HG03066 (cell line): ENCODE results near the gene LY6G6C.

ENCODE experiments used
- ATAC-seq: cut with Tn5 transposase; IDR thresholded peaks from one replicate; pipeline ENCODE4 v1.9.1; 2021; ENCODE audit warnings: low read depth; ENCODE audit not compliant: unreplicated experiment

The LY6G6C gene

DNA sequence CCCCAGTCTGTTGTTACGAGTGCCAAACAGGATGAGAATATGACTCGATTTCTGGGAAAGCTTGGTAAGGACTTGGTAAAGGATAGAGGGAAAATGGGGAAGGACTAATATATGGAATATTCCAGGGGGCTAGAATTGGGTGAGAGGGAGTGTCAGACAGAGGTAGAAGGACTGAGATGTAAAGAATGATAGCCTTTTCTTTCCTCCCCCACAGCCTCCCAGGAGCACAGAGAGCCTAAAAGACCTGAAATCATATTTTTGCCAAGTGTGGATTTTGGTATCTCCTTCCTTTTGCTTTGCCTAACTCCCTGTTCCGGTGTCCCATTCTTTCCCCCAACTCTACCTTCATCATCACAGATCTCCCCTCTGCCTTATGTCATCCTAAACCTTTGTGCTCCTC is 21.3 kb upstream of the LY6G6C start:
- no peak for ATAC-seq

DNA sequence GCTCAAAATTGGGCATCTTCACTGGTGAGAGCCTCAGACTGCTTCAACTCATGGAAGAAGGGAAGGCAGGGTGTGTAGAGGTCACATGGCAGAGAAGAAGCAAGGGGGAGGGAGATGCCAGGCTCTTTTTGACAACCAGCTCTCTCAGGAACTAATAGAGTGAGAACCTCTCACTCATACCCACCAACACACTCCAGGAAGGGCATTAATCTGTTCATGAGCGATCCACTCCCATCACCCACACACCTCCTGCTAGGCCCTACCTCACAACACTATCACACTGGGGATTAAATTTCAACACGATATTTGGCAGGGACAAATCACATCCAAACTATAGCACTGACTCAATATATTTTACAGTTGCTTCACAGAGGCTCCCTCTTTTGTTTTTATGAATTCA is 20.3 kb upstream of the LY6G6C start:
- ATAC-seq: no peak

DNA sequence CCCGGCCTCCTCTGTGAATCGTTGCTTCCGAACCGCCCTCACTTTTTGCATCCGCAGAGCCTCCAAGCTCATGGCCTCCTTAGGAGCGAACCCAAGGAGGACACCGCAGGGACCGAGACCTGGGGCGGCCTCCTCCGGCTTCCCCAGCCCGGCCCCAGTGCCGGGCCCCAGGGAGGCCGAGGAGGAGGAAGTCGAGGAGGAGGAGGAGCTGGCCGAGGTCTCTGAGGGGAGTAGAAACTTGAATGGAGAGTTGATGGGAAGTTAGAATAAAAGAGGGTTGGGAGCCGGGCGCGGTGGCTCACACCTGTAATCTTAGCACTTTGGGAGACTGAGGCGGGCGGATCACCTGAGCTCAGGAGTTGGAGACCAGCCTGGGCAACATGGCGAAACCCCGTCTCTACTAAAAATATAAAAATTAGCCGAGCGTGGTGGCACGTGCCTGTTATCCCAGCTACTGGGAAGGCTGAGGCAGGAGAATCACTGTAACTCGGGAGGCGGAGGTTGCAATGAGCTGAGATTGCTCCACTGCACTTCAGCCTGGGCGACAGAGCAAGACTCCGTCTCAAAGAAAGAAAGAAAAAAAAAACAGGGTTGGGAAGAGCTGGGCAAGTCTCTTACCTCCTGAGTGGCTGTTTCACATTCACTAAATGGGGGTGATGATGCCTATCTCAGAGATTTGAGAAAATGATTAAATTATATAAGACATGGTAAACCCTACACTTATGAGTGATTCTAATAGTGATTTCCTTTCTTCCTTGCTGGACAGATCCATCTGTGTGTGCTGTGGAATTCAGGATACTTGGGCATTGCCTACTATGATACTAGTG is 19.1 kb upstream of the LY6G6C start:
- ATAC-seq: no peak

DNA sequence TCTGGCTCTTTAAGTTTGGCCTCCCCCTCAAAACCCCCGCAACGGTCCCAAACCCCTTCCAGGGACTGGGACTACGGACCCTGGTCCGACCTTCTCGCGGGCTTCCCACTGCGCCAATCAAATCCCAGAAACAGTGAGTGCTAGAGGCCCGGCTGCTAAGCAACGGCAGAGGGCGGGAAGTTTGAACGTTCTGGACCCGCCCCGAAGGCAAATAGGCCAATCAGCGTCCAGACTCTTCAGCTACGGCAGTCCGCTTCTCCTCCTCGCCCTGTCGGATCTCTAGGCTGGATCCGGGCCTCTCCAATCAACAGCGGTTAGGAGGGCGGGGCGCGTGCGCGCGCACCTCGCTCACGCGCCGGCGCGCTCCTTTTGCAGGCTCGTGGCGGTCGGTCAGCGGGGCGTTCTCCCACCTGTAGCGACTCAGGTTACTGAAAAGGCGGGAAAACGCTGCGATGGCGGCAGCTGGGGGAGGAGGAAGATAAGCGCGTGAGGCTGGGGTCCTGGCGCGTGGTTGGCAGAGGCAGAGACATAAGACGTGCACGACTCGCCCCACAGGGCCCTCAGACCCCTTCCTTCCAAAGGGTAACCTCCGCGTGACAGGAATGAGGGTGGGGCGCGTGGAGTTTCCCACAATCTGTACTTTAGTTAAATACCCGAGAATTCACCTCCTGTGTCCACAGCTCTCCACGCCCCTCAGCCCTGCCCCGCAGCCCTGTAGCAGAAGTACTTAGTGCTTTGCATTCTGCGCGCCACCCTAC is 18.3 kb upstream of the LY6G6C start, which contains the start of gene MSH5:
Gene MSH5, plus strand, starts transcription at position 367 of the 758 bp plus-strand sequence. CDS start 462 bp downstream, outside the sequence.
- peak; percentile 70 for ATAC-seq

DNA sequence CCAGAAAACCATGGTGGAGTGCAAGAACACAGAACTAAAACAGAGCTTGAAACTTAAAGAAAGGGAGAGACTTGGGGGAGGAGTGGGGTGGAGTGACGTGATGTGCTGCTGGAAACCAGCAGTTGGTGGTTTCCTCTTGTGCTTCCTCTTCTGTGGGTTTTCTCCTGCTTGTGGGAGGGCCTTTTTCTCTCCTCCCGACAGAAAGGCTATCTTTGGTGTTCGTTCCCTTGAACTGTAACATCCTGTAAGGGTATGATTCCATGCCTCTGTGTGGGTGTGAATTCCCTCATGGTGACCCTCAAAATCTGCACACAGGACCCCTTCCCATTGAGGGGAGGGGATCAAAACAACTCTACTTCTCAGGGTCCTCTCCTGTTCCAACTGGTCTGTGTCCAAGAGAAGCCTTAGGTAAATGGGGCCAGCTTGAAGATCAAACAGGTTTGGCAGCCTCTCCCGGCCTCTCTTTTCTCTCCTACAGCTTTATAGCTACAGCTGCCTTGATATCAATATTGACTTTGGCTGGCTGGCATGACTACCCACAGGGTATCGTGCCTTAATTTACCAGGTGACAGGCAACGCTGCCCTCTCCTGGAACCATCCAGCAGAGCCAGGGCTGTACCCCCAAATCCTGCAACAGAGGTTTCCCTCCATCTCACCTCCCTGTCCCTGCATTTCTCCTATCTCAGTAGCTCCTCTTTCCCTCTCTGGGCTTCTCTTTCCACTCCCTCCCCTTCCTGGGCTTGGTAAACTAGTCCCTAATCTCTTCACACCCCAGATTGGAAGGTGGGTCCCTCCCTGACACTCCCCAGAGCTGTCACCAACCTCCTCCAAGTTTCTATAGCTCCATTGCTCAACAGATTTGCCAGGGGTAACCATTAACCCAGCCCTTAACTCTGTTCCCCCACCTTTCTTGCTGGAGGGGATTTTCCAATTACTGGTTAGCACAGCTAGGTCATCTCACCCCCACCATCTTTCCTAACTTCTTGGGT is 16.7 kb upstream of the LY6G6C start:
- no peak for ATAC-seq

DNA sequence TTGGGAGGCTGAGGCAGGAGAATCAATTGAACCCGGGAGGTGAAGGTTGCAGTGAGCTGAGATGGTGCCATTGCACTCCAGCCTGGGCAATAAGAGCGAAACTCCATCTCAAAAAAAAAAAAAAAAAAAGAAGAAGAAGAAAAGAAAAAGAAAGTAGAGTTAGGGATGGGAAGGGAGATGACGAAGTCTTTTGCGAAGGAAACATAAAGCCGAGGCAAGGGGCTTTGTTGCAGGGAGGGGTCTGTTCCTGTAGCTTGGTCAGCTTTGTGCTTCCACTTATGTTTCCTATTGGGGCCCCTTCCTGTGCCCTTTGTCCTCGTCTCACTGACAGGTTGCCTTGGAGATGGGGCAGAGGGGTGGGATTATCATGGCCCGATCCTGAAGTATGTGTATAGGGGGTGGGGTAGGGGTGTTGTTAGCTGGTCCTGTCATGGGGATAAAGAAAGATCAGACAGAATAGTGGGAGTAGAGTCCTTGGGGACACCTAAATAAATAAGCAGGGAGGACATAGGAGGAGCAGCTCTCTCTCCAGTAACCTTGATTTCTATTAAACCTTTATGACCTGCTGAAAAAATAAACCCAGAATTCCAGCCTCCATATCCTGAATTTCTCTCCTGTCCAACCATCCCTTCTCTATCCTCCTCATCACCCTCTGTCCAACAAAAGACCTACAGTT is 15.9 kb upstream of the LY6G6C start:
- ATAC-seq: no peak

DNA sequence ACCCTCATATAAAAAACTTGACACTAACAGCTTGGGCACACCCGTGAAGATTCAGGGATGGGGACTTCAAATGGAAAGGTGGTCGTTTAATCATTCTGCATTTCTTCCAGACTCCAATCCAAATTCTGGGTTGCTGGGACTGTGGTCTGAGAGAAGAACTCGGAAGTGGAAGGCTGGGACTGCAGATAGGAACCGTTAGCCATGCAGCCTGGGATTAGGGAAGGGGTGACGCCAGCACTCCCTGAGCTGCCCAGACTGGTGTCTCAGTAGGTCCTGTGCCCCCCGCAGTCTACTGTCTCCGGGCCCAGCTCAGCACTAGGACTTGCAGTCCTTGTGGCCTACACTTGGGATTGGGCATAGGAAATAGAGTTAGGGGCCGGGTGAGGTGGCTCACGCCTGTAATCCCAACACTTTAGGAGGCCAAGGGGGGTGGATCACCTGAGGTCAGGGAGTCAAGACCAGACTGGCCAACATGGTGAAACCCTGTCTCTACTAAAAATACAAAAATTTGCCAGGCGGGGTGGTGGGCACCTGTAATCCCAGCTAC is 15.3 kb upstream of the LY6G6C start:
- ATAC-seq: no peak

DNA sequence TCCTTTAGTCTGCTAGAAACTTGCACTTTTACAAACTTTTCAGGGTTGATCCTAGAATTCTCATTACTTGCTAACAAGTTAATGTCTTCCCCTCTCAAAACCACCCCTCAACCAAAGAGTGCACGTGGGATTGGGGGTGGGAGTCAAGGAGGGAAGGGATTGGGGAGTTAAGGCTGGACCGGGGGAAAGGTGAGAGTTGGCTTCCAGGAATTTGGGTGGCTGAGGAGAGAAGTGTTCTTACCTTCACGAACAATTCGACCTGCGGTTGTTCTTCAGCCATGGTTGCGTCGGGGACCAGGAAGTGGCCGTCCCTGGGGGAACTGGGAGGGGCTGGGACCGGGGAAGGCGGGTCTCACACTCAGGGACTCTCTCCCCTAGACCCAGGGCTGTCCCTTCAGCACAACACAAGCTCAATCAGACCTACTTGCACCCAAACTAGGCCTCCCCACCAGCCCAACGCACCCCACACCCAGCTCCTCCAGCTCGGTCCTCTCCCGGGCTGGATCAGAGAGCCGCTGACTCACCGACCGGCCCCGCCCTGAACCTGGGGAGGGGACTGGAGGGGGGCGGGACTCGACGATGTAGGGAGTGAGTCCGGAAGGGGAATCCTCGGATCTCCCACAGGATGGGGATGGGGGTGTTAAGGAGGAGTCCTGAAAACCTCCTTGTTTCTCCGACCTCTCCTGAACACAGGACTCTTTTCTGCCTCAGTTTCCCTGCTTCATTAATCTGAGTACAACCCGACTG is 14.6 kb upstream of the LY6G6C start, which contains the start of gene CLIC1:
Gene CLIC1, minus strand, starts transcription at position 510 of the 747 bp plus-strand sequence. Its CDS starts 230 bp downstream, at position 280.
- no peak for ATAC-seq

DNA sequence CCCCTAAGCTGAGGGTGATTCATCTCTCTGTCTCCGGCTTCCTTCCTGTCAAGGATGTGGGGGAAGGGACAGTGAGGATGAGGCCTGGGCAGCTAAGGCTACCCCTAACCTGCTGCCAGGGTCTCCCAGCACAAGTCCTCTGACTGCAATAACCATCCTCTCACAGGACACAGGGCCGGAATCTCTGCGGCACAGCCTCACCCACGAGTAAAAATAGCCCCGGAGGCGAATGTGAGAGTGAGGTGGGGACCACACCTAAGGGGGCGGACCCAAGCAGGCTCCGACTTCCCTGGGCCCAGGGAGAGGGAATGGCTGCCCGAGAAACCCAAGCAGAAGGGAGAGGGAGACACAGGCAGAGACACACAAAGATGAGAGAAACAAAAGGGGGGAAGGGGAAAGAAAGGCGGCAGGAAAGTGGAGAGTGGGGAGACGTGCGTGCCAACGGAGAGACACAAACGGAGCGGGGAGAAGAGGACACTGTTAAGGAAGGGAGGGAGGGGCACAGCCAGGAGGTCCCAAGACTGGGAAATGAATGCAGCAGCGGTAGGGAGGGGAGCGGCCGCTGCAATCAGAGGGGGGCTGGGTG is 13.4 kb upstream of the LY6G6C start:
- no peak for ATAC-seq

DNA sequence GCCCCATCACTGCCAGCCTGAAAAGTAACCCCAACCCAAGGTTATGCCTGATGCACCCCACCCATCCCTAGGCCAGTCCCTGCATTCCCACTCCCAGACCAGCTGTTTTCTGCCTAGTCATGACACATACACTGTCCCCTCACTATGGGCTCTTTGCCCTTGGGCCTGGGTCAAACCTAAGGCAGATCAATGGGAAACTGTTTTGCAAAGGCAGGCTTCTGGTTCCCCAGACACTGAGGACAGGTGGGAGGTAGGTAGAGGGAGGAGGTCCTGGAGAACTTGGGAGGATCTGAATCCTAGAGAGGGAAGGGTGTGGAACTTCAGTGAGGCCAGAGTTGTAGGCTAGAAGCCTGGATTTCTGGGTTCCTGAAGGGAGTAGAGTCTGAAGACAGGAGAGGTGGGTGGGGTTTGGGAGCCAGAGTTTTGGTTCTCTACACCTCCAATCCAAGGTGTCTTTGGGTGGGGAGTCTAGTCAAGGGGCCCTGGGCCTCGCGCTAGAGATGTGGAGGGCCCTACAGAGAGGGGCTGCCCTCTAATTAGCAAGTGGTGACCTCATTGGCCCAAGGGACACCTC is 12.8 kb upstream of the LY6G6C start:
- no peak for ATAC-seq

DNA sequence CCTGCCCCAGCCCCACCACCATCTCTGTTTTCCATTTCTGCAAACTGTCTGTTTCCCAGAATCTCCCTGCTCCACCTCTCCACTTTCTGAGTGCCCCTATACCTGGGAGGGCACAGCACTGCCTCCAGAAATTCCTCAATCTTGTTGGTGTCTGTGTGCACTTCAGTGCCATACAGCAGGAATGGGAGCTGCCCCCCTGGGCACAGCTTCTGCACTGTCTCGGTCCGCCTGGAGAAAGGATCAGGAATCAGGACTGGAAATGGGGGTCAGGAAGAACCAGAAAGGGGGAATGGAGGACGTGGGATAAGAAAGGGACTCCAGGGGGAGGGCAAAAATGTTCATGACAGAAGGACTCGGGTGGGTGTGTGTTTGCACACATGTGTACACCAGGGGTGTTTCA is 12.2 kb upstream of the LY6G6C start:
- ATAC-seq: no peak

DNA sequence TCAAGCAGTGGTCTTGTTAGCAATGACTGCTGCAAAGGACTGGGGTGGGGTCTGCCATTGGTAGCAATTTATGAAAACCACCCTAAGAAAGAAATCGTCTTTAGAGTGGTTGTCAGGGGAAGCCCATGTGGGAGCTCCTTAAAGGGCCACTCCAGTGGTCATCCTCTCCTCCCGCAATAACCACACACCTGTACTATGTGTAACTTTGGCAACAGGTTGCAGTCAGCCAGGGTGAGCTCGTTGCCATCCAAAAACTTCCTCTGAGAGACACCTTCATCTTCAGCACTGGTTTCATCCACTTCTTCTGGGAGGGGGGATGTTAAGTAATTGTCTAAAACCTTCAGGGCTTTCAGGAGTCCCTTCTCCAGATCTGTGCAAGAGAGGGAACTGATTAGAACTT is 10.5 kb upstream of the LY6G6C start:
- no peak for ATAC-seq

DNA sequence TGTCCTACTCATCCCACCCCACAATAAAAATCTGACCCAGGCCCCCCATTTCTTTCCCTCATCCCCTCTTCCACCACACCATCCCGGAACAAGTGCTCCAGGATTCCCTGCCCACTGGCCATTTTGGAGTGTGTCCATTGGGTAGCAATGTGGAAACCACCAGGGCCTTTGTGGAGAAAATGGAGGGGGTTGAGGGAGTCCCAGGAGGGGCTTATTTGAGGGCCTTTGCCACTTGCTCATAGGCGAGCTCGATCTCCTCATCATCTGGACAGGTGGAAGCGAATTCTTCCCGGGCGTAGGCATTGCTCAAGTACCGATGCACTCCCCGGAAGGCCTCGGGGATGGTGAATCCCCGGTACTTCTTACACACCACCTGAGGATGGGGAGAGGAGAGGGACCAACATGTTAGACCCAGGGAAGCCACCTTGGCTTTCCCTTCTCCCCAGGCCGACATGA is 9.1 kb upstream of the LY6G6C start:
- no peak for ATAC-seq

DNA sequence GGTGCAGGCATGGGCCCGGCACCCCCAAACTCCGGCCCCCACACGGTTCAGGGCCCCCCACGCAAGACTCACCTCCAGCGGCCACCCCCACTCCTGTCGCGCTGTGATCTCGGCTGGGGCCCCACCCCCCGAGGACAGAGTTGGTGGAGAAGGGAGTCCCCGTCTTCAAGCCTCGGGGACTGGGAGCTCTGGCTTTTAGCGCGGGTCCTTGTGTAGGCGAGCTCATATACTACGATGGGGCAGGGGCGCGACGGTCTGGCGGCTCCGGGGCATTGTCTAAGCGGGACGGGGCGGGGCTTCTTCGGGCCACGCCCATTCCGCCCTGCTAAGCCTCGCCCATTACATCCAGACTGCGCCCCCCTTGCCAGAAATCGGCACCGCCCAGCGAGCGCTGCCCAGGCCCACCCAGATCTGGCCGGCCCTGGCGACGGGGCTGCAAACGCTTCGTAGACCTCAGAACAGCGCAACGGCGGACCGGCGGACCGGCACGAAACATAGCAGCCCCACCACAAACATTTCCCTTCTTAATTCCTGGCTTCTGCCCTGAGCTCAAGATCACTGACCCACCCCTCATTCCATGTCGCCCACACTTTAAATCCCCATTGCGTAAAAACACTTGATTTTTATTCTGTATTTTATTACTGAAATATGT is 8.6 kb upstream of the LY6G6C start:
- ATAC-seq: no peak

DNA sequence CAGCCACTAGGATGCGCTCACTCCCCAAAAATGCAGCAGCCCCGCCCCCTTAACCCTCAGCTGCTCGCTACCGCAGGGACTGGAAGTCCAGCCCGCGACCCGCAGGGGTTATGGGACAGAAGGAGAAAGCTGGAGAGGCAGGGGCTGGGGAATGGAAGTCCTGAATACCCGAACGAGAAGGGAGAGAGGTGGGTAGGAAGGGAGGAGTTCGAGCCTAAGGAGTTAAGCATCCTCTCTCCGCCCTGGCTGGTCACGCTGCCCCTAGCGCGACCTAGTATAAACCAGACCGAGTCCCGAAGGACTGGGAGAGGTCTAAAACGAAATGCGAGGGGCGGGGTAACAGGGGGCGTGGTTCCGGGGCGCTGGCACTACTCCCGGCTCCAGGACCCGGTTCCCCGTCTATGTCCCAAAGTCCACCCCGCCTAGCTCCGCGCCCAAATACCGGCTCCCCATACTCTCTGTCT is 8.0 kb upstream of the LY6G6C start:
- ATAC-seq: no peak

DNA sequence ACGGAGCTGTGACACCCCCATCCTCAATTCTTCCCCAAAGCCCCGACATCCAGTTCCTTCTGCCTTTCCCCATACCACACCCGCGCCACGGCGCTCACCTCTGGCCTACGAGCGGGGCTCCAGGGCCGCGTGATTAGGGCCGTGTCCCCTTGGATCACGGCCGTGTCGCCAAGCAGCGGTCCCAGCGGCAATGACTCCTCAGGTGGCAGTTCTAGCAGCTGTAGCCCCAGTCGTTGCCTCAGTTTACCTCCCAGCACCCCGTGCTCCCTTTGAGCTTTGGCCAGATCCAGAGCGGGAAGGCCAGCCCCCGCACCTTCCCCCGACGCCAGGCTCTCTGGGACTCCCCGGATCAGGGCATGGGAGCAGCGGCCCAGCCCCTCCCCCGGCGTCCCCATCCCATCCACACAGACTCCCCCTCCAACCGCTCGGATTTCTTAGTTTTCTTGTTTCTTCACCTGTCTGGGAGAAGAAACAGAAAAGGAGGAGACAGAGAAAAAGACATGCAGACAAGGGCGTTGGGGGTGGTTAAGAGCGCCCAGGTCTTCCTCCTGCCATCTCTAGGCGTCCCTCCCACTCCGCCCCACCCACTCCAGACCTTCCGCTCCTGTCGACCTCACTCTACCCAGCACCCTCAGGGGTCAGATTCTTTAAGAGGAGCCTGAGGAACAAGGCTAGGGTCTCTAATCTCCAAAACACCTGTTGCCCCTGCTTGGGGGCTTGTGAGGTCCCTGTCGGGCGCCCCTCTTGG is 7.4 kb upstream of the LY6G6C start, which contains the start of gene DDAH2:
Gene DDAH2, minus strand, starts transcription at position 533 of the 748 bp plus-strand sequence. Its CDS starts 138 bp downstream, at position 395.
- no peak for ATAC-seq
